Measurements from ENCODE around the gene IBTK. TPM values are rescaled to one million over a fixed set of nuclear protein-coding genes. Genes with fewer than 3 reads are reported as not detected.

Gene IBTK
- total and polyA plus RNA-seq, 2 experiments from 2014 or later, result 17.3 to 60.3 TPM

GRCh38 chr6:82227770-82228169 is 19.8 kb downstream of the IBTK start:
- TF ChIP-seq CTCF (IDR thresholded peaks at IDR 0.05; ENCODE audit: poor library complexity) (no peak), EZH2phosphoT487 (IDR thresholded peaks at IDR 0.05; ENCODE audit: low read depth, severe bottlenecking, unreplicated experiment) (no peak), EZH2 (IDR thresholded peaks at IDR 0.05; ENCODE audit: borderline replicate concordance) (no peak)
- H2AFZ ChIP-seq, result no peak overlapping the region
- no peak for DNase-seq (ENCODE audit: low spot score)
- peaks cover 5% of the 10 kb centered on the region for H3K36me3 ChIP-seq (replicated peaks; ENCODE audit: insufficient read depth, low read depth)
- WGBS (ENCODE audit: low lambda C conversion rate, missing lambda C conversion rate), result 98% methylated on average over 1 of the region's 1 CpG
- no peaks in the 10 kb centered on the region for H4K20me1 ChIP-seq (ENCODE audit: insufficient read depth, poor library complexity, severe bottlenecking)
- no peak overlapping the region for H3K4me2 ChIP-seq
- H3K4me1 ChIP-seq (ENCODE audit: insufficient read depth), result no peaks in the 10 kb centered on the region
- H3K4me3 ChIP-seq, result no peak overlapping the region
- H3K27me3 ChIP-seq, result no peaks in the 10 kb centered on the region
- H3K9me3 ChIP-seq (ENCODE audit: low read depth), result no peaks in the 10 kb centered on the region
- H3K9me2 ChIP-seq (replicated peaks; ENCODE audit: insufficient read depth), result no peaks in the 10 kb centered on the region
- no peaks in the 10 kb centered on the region for H3K79me2 ChIP-seq
- H3K27ac ChIP-seq, result no peak overlapping the region

GRCh38 chr6:82220167-82220566 is 27.4 kb downstream of the IBTK start:
- Histone ChIP-seq H3K4me3 (no peak overlapping the region), H3K4me1 (ENCODE audit: insufficient read depth) (no peaks in the 10 kb centered on the region), H3K9me2 (replicated peaks; ENCODE audit: insufficient read depth) (no peaks in the 10 kb centered on the region), H3K79me2 (no peaks in the 10 kb centered on the region), H3K4me2 (no peak overlapping the region), H3K27ac (no peak overlapping the region), H3K36me3 (replicated peaks; ENCODE audit: insufficient read depth, low read depth) (no peaks in the 10 kb centered on the region), H3K27me3 (no peaks in the 10 kb centered on the region), H4K20me1 (ENCODE audit: insufficient read depth, poor library complexity, severe bottlenecking) (no peaks in the 10 kb centered on the region), H2AFZ (no peak overlapping the region), H3K9me3 (ENCODE audit: low read depth) (no peaks in the 10 kb centered on the region)
- TF ChIP-seq CTCF (IDR thresholded peaks at IDR 0.05; ENCODE audit: poor library complexity), result no peak
- TF ChIP-seq EZH2phosphoT487 (IDR thresholded peaks at IDR 0.05; ENCODE audit: low read depth, severe bottlenecking, unreplicated experiment), result no peak
- TF ChIP-seq EZH2 (IDR thresholded peaks at IDR 0.05; ENCODE audit: borderline replicate concordance), result no peak
- no peak for DNase-seq (ENCODE audit: low spot score)
- 100% methylated on average over 2 of the region's 2 CpGs for WGBS (ENCODE audit: low lambda C conversion rate, missing lambda C conversion rate)

- Histone ChIP-seq H3K4me2 (no peak overlapping the region), H3K4me1 (ENCODE audit: insufficient read depth) (no peaks in the 10 kb centered on the region), H3K27ac (no peak overlapping the region), H4K20me1 (ENCODE audit: insufficient read depth, poor library complexity, severe bottlenecking) (no peaks in the 10 kb centered on the region), H3K9me2 (replicated peaks; ENCODE audit: insufficient read depth) (no peaks in the 10 kb centered on the region), H3K9me3 (ENCODE audit: low read depth) (no peaks in the 10 kb centered on the region), H3K27me3 (no peaks in the 10 kb centered on the region), H3K79me2 (no peaks in the 10 kb centered on the region), H3K36me3 (replicated peaks; ENCODE audit: insufficient read depth, low read depth) (no peaks in the 10 kb centered on the region), H2AFZ (no peak overlapping the region), H3K4me3 (no peak overlapping the region)
- DNase-seq (ENCODE audit: low spot score), result no peak
- WGBS (ENCODE audit: low lambda C conversion rate, missing lambda C conversion rate), result 82% methylated on average over 1 of the region's 1 CpG
- no peak for TF ChIP-seq EZH2phosphoT487 (IDR thresholded peaks at IDR 0.05; ENCODE audit: low read depth, severe bottlenecking, unreplicated experiment)
- no peak for TF ChIP-seq CTCF (IDR thresholded peaks at IDR 0.05; ENCODE audit: poor library complexity)
- TF ChIP-seq EZH2 (IDR thresholded peaks at IDR 0.05; ENCODE audit: borderline replicate concordance), result no peak
Measured at GRCh38 chr6:82217018-82217586, 30.4 kb downstream of the IBTK start.
